Stimulated activated CD8-positive, alpha-beta memory T cell treated with anti-CD3 and anti-CD28 coated beads, Interleukin-7, amount 100 ng/mL, for 4 hours (primary cell): ENCODE data around the gene CBR1.

Source experiments
- DNase-seq, 2 donors: peaks; one replicate each; pipeline ENCODE4 v3.0.0-alpha.2; 2020; ENCODE audit warnings: low read depth in 2 of 2

Gene CBR1

GRCh38 chr21:36069713-36070583 is at the start of gene CBR1:
Gene CBR1, plus strand, starts transcription at chr21:36070024. Its CDS starts 92 bp downstream, at chr21:36070116.
- peak; percentile 78 to 85 for DNase-seq

- DNase-seq: no peak
These were observed 48.5 kb upstream of the CBR1 start for GRCh38 chr21:36021251-36021837.

DNA sequence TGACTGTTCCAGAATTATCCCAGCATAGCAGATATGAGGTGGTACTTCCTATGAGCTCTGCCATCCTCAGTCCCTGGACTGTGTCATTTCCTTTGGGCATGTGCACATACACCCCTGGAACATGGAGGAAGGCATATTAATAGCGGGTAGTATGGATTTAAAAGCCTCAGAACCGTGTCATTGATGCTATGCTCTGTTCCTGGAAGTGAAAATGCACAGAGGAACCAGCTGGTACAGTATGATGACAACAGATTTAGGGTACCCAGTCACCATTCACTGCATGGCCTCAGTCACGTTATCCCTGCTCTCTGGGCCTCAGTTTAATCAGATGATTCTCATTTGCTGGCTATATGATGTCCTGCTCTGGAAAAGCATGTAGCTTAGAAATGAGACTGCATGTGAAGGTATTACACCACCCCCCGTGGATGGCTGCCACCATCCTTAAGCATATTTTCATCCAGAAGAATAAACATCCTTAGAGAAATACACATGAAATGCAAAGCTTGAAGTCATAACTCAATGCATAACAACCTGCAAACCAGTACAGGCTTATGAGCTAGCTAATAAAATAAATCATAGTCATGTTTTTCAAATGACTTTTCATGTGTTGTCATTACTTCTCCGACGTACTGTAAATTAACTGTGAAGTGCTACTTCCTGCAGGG is 47.3 kb upstream of the CBR1 start:
- no peak for DNase-seq

GRCh38 chr21:36023092-36023480 is 46.7 kb upstream of the CBR1 start:
- no peak for DNase-seq

DNA sequence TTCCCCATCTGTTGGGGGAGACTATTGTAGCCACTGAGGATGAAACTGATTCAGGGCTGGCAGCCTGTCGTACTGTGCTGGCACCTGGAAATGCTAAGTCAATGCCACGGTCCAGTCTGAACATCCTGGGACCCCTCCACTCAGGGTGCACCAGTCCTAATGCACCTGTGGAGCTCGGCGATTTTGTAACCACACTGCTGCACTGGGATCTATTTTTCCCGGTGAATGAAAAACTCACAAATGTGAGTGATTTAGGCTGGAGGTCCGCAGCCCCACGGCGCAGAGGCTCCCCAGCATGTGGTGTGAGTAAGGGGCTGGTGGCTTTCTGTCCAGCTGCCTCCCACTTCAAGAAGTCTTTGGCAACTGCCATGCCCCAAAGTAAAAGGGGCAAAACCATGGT is 45.0 kb upstream of the CBR1 start:
- DNase-seq: no peak

DNA sequence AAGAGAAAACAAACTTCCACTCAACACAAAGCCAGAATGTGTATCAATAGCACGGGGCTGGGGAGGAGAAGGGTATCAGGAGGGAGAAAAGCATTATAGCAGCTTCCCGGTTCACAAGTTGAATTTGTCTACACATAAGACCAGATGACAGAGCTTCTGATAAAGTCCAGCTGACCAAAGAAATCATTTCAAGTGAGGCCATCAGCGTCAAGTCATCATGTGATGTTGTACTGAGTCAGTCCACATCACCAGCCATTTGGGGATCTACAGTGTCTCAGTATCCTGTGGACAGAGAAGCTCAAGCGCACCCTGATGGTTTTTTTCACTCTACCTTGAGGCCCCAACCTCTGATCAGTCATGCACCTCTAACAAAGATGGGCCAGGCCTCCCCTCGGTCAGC is 42.5 kb upstream of the CBR1 start:
- DNase-seq: no peak

- peak; percentile 31 to 46 for DNase-seq
These were observed 41.4 kb upstream of the CBR1 start for GRCh38 chr21:36028127-36029069.

DNA sequence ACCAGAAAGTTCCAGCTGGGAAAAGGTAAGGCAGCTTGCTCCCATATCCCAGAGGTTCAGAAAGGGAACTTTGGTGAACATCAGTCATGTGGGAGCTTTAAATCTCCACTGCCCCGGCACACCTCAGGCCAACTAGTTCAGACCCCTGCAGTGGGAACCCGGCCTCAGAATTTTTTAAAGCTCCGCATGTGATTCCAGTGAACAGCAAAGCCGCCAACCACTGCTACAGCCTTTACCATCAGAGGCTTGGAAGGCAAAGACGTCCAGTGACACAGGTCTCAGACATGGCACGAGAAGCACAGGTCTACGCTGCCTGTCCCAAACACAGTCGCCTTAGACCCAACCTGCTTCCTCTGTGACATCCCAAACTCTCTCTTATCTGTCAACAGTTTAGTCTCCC is 40.5 kb upstream of the CBR1 start:
- DNase-seq: no peak

DNA sequence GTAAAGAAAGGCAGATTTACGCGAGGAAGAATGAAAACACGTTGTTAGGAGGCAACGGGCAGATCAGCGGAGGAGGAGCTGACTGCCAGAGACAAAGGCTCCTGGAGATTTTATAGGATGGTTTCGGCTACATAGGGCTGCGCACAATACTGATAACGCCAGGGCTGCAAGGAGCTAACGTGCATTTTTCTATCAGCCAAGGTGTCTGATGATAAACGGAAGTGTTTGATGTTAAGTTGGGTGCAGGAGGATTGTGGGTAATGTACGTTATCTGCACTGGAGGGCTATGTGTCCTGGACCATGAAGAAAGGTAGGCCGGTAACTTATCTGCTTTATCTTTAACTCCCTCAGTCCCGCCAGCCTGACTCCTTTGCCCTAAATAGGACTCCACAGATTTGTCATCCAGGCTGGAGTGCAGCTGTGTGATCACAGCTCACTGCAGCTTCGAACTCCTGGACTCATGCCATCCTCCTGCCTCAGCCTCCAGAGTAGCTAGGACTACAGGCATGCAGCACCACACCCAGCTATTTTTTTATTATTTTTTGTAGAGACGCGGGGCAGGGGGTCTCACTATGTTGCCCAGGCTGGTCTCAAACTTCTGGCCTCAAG is 39.1 kb upstream of the CBR1 start:
- no peak for DNase-seq

DNA sequence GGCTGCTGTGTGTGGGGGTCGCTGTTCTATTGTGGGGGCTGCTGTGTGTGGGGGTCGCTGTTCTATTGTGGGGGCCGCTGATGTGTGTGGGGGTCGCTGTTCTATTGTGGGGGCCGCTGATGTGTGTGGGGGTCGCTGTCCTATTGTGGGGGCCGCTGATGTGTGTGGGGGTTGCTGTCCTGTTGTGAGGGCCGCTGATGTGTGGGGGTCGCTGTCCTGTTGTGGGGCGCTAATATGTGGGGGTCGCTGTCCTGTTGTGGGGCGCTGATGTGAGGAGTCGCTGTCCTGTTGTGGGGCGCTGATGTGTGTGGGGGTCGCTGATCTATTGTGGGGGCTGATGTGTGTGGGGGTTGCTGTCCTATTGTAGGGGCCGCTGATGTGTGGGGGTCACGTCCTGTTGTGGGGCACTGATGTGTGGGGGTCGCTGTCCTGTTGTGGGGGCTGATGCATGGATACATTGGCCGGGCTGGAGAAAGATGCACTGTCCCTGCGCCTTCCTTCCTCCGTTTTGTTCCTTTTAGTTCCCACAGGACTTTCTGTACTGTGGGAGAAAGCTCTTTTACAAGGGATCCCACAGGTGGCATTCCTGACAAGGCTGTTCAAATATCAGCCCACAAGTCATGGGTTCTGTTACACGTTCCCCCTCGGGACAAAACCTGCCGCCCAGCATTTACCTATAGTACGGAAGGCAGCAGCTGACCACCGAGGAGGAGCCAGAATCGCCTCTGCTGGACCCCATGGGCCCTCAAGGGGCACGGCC is 37.0 kb upstream of the CBR1 start:
- no peak for DNase-seq

DNA sequence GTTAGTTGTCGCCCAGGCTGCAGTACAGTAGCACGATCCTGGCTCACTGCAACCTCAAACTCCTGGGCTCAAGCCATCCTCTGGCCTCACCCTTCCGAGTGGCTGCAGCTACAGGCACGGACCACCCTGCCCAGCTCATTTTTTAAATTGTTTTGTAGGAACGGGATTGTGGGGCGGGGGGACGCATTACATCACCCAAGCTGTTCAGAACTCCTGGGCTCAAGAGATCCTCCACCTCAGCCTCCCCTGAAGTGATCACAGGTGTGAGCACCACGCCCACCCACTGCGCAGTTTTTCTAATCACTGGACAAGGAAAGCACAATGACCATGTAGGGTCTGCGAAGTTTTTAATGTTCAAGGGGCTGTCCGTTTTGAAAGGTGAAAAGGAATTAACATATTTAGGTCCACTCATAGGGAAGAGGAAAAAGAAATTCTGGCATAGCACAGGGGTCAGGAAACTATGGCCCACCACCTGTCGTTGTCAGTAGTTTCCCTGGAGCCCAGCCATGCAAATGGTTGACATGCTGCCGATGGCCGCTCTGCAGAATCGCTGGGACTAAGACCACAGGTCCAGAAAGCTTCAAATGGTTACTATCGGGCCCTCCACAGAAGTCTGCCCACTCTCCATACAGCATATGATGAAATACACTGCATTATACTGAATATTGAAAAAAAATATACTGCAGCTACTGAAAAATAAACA is 35.5 kb upstream of the CBR1 start:
- no peak for DNase-seq

GRCh38 chr21:36035381-36035791 is 34.4 kb upstream of the CBR1 start:
- DNase-seq: no peak

GRCh38 chr21:36038701-36039497 is 30.9 kb upstream of the CBR1 start:
- DNase-seq: no peak

- DNase-seq: no peak
These were observed 30.0 kb upstream of the CBR1 start for GRCh38 chr21:36039861-36040260.

DNA sequence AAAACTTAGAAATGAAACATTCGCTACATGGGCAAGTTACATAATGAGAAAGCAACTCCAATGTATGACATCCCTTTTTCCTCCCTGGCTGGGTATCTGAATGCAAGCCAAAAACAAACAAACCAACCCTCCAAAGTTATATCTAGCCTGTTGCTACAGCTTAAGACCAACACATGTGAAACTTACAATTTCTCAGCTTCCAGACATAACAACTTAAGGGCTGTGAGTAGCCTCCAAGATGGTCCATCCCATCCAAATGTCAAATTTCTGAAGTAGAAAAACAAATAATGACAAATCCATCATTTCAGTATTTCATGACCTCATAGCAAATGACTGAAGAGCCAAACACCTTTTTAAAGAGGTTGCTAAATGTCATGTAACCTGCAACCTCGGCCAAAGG is 29.4 kb upstream of the CBR1 start:
- no peak for DNase-seq

DNA sequence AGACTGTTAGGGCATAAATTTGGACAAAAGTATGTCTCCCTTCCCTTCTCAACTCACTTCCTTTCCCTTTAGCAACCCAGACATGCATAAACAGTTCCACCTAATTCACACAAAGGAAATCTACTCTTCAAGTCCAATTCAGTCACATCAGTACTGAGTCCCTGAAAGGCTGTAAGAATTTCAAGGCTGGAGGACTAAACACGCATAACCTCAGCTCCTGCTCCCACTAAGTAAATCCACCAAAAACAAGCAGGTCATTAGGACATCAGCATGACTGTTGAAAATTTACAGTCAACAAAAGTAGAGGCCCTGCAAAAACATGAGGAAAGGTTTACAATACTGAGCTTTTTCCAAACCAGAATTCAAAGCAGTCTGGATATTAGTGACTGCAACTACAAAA is 27.9 kb upstream of the CBR1 start:
- DNase-seq: no peak

DNA sequence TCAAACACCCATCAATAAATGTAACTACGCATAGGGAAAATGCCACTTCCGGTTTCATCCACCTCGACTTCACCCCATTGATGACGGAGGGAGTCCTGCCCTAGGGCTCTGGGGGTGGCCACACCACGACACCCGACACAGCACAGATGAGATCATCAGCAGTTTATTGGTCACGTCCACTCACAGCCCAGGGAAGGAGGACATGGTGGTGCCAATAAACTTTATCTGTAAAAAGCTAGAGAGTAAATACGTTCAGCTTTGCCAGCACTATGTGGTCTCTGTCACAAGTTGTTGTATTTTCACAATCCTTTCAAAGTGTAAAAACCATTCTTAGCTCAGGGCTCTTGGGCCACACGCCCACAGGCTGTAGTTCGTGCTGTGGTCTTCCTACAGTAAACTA is 25.8 kb upstream of the CBR1 start:
- no peak for DNase-seq

- DNase-seq: no peak
These were observed 23.8 kb upstream of the CBR1 start for GRCh38 chr21:36045993-36046392.

- DNase-seq: no peak
These were observed 22.7 kb upstream of the CBR1 start for GRCh38 chr21:36047139-36047538.
